Measurements from ENCODE around the gene CSNK2B. TPM values are rescaled to one million over a fixed set of nuclear protein-coding genes. Genes with fewer than 3 reads are reported as not detected.

The CSNK2B gene
- total and polyA plus RNA-seq, 9 of the 15 experiments (the other 6 are each of a cell fraction or from before 2014, with no cell fraction given) = 120 to 1,126 (median 529) TPM

- TF ChIP-seq EWSR1 (IDR thresholded peaks at IDR 0.05; ENCODE audit: borderline replicate concordance, low read depth, partially characterized antibody) (no peak), HMG20A (CRISPR knock-in tag; conservative IDR thresholded peaks at IDR 0.05) (no peak), ZFP36 (IDR thresholded peaks at IDR 0.05; ENCODE audit: low read depth, low read length, partially characterized antibody) (no peak), ESRRA (IDR thresholded peaks at IDR 0.05; ENCODE audit: borderline replicate concordance, low read depth) (no peak), CREBBP (IDR thresholded peaks at IDR 0.05; ENCODE audit: low read depth, low read length) (no peak), HDAC1 (IDR thresholded peaks at IDR 0.05) (peak in 1 of 2 experiments; percentile 44; a peak in 2 of 4 replicates), NFXL1 (CRISPR knock-in tag; IDR thresholded peaks at IDR 0.05) (0 out of 2 replicates have a peak, but pooled peaks have one; percentile 43), HCFC1 (IDR thresholded peaks at IDR 0.05; ENCODE audit: low read depth, low read length) (no peak), CCAR2 (IDR thresholded peaks at IDR 0.05; ENCODE audit: low read depth, low read length) (no peak), PML (IDR thresholded peaks at IDR 0.05; ENCODE audit: low read length) (no peak), MCM5 (IDR thresholded peaks at IDR 0.05; ENCODE audit: low read depth) (no peak), SRF (CRISPR knock-in tag; IDR thresholded peaks at IDR 0.05) (no peak; a peak in 1 of 4 replicates), E2F6 (IDR thresholded peaks at IDR 0.05; ENCODE audit: borderline replicate concordance in 1 of 2, extremely low read depth in 1 of 2, insufficient read depth in 1 of 2, insufficient read length in 1 of 2, low read depth in 1 of 2, low read length in 1 of 2, poor library complexity in 1 of 2, severe bottlenecking in 1 of 2) (peak in 1 of 2 experiments; percentile 10), FOXM1 (IDR thresholded peaks at IDR 0.05; ENCODE audit: low read depth) (no peak), FOXM1 (CRISPR knock-in tag; IDR thresholded peaks at IDR 0.05; ENCODE audit: low read depth) (no peak), THAP12 (CRISPR knock-in tag; IDR thresholded peaks at IDR 0.05) (no peak), PURB (CRISPR knock-in tag; IDR thresholded peaks at IDR 0.05; ENCODE audit: low read depth) (no peak), CUX1 (CRISPR knock-in tag; IDR thresholded peaks at IDR 0.05) (no peak)
These were observed 20.6 kb downstream of the CSNK2B start (continued) for GRCh38 chr6:31686483-31686882.
